Peyer's patch (tissue), 4 donors: ENCODE data around the gene GLRX5.

Experiments
- CTCF ChIP-seq, 6 experiments: fragments of 450-650 bp in 4 of 6; fragments of 200-600 bp in 2 of 6; sonication (generic) in 1 of 6; IDR thresholded peaks; one replicate each; pipeline ENCODE4 v1.5.1; 2017 to 2019; ENCODE audit warnings: antibody characterized with exemption in 6 of 6, mild to moderate bottlenecking in 3 of 6, moderate library complexity in 1 of 6
- POLR2A ChIP-seq, 2 donors: fragments of 450-650 bp; IDR thresholded peaks; one replicate each; pipeline ENCODE4 v1.5.1; 2017; ENCODE audit warnings: antibody characterized with exemption in 2 of 2, mild to moderate bottlenecking in 2 of 2, moderate library complexity in 2 of 2

- TF ChIP-seq POLR2A (IDR thresholded peaks at IDR 0.05) (no peak), CTCF (IDR thresholded peaks at IDR 0.05) (no peak)
These were observed 13.8 kb upstream of the GLRX5 start for GRCh38 chr14:95521001-95521400.
